HG02642 (cell line): ENCODE data around the gene EXD3.
A peak's percentile ranks its signal among the peaks of the same experiment; 100 is the strongest.

Experiments used
- ATAC-seq: cut with Tn5 transposase; IDR thresholded peaks from one replicate; pipeline ENCODE4 v1.9.1; 2021; ENCODE audit warnings: mild to moderate bottlenecking; ENCODE audit not compliant: unreplicated experiment, poor library complexity

The EXD3 gene

DNA sequence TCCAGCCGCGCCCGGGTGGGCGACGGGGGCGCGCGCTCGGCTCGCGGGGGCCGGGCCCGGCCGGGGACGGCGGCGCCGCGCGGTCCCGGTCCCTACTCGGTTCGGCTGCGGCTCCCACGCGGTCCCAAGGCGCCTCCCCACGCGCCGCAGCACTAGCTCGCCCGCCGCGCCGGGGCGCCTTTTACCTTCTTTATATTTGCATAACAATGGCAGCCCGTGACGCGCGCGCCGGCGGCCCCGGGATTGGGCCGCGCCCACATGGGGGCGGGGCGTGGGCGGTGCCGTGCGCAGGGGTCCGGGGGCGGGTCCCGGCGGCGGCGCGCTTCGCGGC lies 120.9 kb downstream of the EXD3 start, which contains the start of gene NRARP:
Gene NRARP (minus strand): TSS at position 154 of the 331 bp plus-strand sequence. CDS start 343 bp downstream, outside the sequence.
- peak; percentile 75 for ATAC-seq

DNA sequence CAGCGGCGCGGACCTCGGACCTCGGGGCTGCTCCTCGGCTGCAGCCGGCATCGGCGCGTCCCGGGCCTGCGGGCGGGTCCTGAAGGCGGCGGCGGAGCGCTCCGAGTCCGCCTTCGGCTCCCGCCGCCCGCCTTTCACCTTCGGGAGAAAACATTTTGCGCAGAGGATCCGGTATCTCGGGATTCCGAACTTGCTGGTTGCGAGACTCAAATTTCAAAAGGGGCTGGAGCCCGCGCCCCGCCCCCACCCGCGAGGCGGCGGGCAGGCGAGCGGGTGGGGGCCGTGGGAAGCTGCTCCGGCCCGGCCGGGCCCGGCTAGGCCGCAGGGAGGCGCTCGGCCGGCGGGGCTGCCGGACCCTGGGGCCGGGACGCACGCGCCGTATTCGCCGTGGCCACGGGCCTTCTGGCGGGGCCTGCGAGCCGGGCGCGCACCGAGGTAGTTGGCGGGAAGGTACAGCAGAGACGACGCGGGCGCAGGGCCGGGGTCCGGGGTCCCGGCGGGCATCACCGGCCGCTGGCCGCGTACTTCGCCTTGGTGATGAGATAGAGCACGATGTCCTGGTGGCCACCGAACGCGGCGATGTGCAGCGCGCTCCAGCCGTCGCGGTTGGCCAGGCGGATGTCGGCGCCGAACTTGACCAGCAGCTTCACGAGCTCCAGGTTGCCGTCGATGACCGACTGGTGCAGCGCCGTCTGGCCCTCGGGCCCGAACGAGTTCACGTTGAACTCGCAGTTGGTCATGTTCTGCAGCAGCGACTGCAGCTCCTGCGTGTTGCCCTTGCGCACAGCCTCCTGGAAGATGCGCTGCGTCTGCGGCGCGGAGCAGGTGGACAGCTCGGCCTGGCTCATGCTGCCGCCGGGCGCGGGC lies 121.6 kb downstream of the EXD3 start:
- ATAC-seq, result peak; percentile 8

GRCh38 chr9:137300567-137301080 lies 122.3 kb downstream of the EXD3 start:
- no peak for ATAC-seq

GRCh38 chr9:137299938-137300337 lies 123.0 kb downstream of the EXD3 start:
- ATAC-seq, result no peak

GRCh38 chr9:137299203-137299565 lies 123.8 kb downstream of the EXD3 start:
- no peak for ATAC-seq

DNA sequence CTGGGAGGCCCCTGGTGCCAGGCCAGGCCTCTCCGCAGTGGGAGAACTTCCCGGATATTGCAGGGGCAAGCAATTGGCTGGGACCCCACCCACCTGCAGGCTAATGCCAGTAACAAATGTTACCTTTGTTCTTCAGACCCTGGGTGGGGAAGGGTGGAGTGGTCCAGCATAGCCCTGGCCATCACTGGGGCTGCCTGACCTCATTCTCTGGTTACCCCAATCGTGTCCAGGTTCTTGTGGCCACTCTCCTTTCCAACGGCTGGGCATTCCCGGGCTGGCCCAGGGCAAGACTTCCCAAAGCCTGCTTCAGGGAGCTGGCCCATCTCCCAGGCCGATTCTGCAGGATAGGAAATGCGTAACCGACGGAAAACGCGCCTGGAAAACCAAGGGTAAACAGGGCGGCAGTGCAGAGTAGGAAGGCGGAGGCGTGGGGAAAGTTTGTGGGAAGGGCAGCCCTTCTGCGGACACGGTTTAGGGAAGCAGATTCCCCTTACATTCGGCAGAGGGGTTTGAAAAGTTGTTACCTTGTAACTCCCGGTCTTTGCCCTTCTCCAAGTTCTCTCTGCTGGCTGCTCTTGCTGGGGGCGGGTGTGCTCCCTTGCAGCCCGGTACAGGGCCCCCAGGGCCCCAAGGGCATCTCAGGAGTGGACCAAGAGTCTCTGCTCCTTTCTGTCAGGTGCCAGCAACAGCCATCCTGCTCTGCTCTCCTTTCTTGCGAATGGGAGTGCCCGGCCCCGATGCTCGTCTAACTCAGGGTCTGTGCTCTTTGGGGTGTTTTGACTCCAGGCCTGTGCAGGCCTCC lies 124.4 kb downstream of the EXD3 start:
- no peak for ATAC-seq

DNA sequence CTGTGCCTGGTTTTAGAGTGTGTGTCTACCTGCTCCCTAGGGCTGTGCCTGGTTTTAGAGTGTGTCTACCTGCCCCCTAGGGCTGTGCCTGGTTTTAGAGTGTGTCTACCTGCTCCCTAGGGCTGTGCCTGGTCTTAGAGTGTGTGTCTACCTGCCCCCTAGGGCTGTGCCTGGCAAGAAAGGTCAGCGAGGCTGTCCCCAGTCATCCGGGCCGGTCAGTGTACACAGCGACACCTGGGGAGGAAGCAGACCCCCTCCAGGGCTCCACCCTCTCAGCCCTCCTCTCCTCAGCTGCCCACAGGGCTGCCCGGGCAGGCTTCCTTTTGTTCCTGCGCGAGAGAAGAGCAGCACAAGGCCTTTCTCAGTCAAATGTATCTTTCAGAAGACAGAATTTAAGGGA lies 125.0 kb downstream of the EXD3 start:
- no peak for ATAC-seq

GRCh38 chr9:137296670-137297664 lies 126.0 kb downstream of the EXD3 start:
- ATAC-seq, result no peak

GRCh38 chr9:137295849-137296669 lies 126.9 kb downstream of the EXD3 start:
- ATAC-seq, result no peak

DNA sequence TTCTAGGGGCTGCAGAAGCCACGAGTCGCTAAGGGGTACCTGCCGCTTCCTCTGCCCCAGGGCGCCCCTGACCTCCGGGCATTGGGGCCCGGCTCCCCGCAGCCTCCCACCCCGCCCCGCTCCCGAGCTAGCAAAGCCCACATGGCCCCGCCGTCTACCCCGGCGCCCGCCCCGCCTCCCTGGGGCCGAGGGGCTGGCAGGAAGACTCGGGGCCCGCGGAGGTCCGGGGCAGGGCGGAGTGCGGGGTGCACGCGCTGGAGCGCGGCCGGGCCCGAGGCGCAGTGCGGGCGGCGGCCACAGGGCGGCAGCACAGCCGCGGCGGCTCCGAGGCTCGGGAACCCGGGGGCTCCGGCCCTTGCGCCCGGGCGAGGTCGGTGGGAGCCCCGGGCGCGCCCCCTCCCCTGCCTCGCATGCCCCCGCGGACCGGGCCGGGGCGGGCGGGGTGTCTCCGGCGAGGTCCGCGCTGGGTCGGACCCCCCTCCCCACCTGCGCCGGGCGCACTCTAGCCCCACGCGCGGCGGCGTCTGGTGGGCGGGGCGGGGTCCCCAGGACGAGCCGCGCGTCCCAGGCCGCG lies 127.6 kb downstream of the EXD3 start:
- no peak for ATAC-seq

GRCh38 chr9:137294681-137295237 lies 128.2 kb downstream of the EXD3 start:
- no peak for ATAC-seq

- ATAC-seq, result no peak
Observed at GRCh38 chr9:137294091-137294680, 128.8 kb downstream of the EXD3 start.

DNA sequence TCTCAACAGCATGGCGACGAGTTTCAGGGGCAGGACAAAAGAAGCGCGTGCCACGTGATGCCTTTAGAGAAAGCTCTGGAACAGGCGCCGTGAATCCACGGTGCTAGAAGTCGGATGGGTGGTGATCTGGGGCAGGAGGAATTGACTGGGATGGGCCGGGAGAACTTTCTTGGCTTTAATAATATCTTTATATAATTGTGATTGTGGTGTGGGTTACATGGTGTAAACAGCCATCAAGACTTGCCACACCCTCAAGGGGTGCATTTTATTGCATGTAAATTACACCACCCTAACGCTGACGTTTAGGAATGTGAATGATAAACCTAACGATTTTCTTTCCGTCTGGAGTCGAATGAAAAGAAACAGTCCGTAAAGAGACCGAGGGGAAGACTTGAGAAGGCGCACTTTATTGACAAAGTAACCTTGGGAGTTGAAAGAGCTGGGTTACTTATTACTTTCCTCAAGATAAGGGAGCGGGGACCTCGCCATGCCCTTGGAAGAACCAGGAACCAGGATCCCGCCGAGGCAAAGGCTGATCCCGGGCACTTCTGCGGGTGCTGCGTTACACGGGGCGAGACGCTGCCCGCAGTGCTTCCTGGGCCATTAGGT lies 129.4 kb downstream of the EXD3 start:
- no peak for ATAC-seq

DNA sequence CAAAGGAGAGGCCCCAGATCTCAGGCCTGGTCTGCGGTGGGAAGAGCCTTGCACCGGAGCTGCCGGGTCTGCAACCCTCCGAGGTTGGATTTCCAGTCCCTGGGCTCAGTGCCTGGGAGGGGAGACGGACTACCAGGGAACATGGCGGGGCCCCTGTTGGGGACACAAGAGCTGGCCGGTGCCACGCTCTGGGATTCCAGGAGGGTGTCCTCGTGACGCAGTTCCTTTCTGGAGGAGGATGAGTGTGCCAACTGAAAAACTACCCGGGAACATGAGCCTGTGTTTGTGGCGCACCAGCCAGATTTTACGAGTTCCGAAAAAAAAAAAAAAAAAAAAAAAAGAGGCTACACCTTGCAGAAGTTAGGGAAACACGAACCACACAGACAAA lies 129.9 kb downstream of the EXD3 start:
- no peak for ATAC-seq

DNA sequence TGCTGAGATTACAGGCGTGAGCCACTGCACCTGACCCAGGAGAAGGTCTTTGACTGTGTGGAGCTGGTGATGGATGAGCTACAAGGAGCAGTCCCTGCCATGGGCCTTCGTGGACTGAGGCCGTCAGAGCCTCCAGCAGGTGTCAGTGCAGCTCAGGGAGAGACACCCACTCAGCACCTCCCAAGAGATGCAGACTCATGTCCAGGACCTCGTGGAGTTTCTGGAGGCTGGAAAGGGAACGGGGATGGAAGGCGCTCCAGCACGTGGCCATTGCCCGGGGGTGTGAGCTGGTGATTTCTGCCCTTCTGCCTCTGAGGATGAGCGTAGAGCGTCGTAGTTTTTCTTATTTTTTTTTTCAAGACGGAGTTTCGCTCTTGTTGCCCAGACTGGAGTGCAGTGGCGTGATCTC lies 136.0 kb downstream of the EXD3 start:
- ATAC-seq, result no peak

- no peak for ATAC-seq
Observed at GRCh38 chr9:137281345-137282116, 141.4 kb downstream of the EXD3 start.
